Femur (tissue), 1 donor: Measurements from ENCODE around the gene EP400.
"Not testable (repeated sequence)": the region's sequence is repeated elsewhere in the genome, so short reads cannot be mapped to it uniquely, and the experiment has no call there.

ENCODE experiments used
- DNase-seq: peaks from one replicate; pipeline ENCODE4 v3.0.0-alpha.2; 2017

The EP400 gene

DNA sequence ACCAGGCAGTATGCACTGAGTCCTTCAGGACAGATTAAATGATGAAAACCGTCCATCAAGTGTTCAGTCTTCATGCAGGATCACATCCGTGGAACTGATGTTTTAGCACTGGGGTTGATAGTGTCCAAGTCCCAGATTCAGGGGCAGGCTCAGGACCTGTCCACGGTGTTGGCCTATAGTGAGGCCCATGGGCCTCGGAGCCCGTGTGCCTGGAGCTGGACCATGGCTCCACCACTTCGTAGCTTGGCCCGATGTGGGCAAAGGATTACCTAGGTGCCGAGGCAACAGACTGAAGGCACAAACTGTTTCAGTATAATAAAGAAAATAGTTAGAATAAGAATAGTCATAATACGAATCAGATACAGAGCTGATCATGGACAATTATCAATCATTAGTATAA, 152.6 kb downstream of the EP400 start:
- no peak for DNase-seq

DNA sequence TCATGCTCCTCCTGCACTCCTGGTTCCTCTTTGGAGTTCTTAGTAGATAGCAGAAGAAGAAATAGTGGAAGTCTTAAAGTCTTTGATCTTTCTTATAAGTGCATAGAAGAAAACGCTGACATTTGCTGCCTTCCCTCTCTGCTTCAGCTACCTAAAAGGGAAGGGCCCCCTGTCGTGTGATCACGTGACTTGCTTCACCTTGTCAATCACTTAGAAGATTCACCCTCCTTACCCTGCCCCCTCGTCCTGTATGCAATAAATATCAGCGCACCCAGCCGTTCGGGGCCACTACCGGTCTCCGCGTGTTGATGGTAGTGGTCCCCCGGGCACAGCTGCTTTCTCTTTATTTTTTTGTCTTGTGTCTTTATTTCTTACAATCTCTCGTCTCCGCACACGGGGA, 153.3 kb downstream of the EP400 start:
- not testable (repeated sequence) for DNase-seq

DNA sequence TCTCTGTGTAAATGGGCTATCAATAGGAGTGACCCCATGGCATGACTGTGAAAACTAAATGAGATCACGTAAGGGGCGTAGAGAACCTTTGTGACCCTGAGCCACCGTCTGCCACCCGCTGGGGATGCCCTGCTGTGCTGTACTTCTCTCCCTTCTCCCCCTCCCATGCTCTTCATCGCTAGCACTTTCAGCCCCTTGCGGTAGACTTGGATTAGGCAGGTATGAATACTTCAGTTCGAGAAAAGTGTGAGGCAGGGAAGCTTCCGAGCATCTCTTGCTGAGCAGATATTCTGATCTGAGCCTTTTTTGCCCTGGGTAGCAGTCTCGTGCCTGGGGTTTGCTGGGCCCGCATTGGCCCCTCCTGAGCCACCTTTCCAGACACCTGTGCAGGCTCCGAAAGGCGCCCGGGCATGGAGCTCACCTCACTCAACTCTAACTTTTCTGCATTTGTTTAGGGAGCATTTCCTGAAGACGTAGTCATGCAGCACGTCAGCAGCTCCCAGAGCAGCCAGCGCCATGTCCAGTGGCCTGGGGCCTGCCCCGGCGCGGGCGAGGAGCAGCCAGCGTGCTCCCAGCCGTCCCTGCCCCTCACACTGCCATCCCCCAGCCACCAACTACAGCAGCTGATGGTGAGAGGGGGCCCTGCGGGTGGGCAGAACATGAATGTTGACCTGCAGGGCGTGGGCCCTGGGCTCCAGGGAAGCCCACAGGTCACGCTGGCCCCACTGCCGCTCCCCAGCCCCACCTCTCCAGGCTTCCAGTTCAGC, 154.0 kb downstream of the EP400 start:
- DNase-seq, result no peak

DNA sequence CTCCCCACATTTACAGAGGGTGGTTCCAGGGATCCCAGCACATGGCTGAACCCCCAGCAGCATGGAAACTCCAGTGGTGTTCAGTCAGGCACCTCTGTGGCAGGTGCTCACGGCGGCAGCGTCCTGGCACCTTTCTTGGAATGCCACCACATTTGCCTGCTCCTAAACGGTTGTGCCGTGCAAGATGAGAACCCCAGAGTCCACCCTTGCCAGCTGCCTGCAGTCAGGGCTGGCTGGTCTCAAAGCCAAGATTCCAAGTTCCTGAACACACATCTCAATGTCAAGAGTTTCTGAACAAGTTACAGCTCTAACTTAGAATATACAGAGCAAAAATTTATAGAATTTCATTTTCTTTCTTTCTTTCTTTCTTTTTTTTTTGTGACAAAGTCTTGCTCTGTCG, 155.7 kb downstream of the EP400 start:
- DNase-seq, result no peak

DNA sequence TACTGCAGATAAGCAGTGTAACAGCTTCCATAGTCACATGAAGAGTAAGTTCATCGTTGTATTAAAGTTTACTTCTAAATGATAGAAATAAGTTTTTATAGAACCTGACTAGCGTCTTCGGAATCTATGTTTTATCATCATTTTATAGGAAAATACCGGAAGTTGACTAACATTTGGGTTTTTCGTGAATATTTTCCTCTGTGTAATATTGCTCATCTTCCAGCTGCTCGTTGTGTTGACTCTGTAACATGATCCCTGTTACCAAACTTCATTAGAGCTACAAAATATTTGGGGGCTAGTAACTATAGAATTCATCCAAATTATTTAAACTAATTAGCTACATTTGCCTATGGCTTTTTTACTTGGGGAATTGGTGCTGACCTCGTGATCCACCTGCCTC, 157.2 kb downstream of the EP400 start:
- no peak for DNase-seq

DNA sequence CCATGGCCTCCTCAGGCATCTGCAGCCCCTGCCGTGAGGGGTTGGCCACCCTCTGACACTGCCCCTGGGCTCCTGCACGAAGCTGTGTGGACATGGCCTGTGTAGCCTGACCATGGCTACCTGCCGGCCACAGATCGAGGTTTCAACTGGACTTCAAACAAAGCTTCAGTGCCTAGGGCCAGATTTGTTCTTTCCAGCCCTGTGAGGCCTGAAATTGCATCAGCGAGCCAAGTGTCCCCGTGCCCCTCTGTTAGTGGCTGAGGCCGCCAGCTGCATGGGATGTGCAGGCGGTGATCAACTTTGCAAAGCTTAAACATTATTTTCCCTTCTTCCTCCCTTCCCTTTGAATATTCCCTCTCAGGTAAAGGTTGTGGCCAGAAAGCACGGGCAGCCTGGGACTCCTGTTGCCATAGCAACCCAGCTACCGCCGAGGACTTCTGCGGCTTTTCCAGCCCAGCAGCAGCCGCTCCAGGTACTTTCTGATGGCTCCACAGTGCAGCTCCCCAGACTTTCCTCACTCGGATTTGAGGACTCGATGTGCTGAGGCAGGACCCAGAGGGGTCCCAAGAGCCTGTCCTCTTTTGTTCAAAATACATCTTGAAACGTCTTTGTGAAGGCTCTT, 158.6 kb downstream of the EP400 start:
- DNase-seq, result no peak

DNA sequence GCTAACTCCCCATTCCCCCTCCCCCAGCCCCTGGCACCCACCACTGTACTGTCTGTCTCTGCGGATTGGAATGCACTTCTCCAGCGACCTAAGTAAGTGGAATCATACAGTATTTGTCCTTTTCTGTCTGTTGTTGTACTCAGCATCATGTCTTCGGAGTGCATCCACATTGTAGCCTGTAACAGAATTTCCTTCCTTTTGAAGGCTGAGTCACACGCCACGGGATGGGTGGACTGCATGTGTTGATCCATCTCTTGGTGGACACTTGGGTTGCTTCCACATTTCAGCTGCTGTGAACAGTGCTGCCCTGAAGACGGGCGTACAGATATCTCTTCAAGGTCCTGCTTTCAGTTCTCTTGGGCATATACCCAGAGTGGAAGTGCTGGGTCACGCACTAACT, 160.0 kb downstream of the EP400 start:
- DNase-seq, result no peak

DNA sequence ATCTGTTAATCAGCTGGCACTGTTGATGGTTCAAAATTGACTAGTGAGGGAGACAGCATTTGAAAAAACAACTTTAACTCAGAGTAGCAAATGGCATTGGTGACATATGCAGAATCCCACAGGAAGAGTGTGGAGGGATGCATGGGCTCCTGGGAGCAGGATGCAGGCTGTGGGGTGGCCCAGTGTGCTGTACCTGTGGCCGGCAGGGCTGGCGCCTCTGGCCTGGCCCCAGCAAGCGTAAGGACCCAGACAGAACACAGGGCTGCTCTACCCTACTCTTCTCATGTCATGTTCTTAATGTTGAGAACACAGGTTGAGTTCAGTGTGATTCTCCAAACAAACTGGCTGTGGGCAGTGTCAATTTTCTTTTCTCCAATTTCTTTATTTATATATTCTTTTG, 160.9 kb downstream of the EP400 start:
- no peak for DNase-seq

DNA sequence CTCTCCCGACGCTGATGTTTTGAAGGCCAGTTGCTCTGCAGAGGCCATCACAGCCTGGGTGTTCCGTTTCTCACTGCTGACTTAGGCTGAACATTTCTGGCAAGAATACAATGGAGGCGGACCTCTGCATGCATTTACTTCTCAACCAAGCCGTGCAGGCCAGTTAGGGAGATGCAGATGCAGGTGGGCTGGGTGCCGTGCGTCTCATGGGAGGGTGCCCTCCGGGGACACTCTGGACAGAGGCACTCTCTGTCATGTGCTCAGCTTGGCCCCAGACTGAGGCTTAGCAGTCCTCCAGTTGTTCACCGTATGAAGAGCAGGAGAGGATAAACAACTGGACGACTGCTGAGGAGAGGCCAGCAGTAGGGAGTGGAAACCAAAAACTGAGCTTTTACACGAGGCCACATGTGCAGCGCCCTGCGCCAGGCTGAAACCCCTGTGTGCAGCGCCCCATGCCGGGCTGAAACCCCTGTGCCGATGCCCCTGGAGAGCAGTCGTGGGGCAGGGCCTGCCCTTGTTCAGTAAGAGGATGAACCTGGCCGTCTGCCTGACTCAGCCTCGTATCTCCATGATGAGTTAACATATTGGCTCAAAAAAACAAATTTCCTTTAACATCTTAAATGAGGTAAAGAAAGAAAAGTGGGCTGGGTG, 162.0 kb downstream of the EP400 start:
- no peak for DNase-seq

DNA sequence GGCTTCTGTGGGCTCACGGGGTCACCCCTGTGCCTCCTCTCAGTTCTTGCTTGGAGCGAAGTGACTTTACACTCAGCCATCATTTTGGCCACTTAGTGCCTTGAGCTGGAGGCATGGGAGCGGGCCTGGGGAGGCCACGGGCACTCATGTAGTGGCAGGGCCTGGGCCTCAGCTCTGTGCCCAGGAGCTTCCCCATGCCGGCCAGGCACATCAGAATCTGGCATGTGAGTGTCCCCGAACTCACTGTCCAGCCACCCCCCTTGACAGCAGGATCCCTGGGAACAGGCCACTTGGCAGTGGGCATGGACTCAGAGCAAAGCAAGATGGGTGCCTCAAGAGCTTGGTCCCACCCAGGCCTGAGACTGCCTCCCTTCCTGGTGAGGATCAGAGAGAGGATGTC, 164.9 kb downstream of the EP400 start:
- DNase-seq, result no peak

DNA sequence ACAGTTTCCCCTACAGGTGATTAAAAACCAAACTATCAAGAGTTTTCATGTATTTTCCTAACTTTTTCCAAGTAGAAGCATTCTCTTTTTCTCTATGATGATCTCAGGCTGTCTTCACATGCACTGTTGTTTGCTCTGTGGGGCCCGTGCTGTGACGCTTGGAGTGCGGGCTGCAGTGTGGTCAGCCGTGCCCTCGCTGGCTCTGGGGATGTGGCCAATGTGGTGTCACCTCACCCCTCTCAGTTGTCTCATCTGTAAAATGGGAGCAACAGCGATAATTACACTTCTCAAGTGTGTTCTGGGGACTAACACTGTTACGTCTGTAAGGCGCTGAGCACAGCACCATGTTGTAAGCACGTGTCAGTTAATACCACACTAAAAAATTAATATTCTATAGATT, 165.8 kb downstream of the EP400 start:
- no peak for DNase-seq

DNA sequence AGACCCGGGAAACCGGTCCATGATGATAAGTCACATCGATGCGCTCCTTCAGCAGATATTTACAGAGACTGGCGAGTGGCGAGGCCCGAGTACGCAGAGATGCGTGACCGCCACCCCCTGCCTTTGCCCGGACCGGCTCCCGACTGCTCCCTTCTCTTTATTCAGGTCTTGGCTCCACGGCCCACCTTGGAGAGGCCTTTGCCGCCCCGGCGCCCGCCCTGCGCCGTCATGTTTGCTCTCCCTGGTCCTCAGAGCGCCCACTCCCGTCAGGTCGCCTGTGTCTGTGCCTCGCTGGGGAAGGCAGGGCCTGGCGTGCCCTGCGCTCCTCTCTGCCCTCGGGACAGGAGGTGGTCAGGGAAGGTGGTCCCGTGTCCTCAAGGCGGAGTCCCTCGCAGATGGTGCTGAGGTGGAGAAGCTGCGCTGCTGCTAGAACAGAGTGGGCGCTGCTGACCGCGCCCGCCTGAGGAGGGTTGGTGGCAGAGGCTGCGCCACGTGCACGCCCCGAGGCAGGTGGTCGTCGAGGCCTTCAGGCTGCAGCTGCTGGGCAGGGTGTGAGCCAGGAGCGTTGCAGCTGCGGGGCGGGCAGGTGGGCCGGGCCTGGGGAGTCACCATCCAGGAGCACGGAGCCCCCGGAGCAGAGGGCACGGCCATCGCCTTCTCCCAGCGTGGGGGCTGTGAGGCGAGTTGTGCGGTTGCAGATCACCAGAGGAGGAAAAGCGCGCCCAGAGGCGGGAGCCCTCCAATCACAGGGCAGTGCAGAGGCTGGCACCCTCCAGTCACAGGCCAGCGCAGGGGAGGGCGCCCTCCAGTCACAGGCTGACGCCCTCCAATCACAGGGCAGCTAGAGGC, 167.2 kb downstream of the EP400 start:
- no peak for DNase-seq

DNA sequence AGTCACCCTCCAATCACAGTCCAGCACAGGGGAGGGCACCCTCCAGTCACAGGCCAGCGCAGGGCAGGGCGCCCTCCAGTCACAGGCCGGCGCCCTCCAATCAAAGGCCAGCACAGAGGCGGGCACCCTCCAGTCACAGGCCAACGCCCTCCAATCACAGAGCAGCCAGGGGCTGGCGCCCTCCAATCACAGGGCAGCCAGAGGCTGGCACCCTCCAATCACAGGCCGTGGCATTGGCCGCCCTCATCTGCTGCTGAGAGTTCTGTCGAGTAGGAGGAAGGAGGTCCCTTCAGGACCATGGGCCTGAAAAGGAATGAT, 167.8 kb downstream of the EP400 start:
- DNase-seq, result no peak

DNA sequence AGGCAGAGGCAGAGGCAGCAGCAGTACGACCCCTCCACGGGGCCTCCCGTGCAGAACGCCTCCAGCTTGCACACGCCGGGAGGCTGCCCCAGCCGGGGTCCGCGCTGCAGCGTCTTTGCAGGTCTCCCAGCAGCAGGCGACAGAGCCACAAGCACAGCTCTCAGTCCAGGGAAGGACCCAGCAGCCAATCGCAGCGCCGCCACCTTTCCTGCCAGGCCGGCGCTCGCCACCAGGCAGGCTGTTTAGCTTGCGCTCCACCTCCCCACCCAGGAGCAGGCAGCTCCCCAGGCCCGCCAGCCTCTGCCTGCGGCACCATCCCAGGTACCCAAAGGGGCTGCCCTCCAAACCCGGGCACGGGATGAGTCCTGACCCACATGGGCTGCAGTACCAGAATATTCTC, 169.1 kb downstream of the EP400 start:
- DNase-seq, result no peak

DNA sequence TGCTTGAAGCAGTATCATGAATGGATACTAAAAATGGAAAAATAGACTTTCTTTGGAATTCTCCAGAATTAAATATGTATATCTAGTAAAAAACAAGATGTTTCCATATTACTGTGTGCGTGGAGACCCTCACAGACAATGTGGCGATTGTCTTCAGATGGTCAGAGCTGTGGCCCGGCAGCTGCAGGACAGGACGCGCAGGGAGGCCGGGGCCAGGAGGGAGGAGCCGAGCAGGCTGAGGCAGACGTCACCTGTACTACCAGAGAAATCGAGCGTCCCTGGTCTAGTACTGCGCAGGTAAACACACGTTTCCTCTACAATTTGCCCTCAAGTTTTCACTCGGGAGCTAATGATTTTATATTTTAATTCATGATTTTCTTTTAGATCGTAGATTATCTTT, 171.5 kb downstream of the EP400 start:
- DNase-seq, result no peak

DNA sequence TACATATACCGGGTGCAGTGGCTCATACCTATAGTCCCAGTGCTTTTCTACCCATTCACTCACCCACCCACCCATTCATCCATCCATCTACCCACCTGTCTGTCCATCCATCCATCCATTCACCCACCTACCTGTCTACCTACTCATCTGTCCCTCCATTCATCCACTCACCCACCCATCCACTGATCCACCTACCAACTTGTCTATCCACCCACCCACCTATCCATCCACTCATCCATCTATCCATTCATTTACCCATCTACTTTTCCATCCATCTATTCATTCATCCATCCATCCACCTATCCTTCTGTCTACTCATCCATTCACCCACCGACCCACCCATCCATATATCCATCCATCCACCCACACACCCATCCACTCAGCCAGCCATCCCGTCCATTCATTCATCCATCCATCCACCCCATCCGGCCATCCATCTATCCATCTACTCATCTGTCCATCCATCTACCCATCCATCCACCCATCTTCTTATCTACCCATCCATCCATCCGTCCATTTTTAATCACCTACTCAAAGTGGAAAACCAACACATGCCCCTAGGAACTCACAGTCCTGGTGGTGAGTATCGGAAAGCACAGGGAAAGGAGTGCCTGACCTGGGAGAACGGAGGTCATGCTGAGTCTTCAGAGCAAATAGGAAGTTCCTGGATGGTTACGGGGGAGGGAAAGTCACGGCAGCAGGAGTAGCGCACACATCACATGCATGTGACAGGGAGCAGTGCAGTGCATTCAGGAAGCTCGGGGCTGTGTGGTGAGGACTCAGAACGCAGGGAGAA, 174.4 kb downstream of the EP400 start:
- no peak for DNase-seq

DNA sequence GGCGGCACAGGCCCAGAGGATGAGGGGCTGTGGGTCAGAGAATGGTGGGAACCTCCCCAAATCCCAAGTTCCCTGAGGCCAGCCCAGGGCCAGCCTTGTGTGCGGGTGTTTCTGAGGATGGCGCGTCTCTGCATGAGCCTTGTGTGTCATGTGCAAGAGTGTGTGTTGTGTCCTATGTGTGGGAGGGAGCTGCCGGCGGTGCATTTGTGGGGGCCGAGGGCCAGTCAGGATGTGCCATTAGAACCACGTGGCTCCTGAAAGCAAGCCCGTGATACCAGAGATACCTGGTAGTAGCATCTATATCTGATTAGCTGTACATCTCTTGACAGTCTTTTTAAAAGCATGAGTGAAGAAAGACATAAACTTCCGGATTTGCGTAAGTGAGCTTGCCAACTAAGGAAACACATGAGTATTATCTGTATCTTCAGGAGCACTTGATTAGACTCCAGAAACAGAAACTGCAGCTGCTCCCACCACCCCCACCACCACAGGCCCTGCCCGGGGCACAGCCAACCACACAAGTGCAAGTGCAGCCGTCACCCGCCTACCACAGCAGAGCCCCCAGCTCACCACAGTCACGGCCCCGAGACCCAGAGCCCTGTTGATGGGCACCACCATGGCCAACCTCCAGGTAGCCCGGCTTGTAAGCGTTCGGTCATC, 175.2 kb downstream of the EP400 start:
- no peak for DNase-seq

DNA sequence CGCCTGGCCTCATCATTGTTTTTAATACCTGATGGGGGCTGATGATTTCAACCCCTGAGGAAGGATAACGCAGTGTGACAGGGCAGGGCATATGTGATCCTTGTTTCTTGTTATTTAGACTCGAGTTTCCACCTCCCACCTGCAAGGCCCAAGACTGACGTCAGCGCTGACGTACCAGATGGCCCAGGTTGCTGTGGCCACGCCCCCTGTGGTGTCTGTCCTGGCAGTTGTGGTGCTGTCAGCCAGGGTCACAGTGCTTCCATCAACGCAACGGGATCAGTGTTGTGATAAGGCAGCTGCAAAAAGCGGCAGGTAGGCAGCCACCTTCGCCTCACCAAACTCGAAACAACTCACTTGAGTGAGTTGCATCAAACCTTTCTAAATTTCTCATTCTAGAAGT, 176.0 kb downstream of the EP400 start:
- DNase-seq, result no peak

DNA sequence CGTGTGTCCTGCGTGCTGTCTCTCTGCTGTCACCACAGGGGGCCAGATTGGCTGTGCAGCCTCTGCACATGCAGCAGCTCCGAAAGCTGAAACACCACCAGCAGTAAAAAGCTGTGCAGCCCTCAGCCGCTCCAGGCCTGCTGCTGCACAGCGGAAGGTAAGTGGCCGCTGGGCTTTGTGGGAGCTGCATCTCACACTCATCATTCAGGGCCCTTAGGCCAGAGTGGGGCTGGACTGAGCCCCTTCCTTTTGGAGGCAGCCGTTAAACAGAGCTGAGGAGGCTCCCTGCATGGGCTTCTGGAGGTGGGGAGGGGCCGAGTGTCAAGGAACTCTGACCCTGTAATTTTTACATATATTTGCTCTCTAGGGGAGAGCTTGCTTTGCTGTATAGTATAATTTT, 177.3 kb downstream of the EP400 start:
- DNase-seq, result no peak

DNA sequence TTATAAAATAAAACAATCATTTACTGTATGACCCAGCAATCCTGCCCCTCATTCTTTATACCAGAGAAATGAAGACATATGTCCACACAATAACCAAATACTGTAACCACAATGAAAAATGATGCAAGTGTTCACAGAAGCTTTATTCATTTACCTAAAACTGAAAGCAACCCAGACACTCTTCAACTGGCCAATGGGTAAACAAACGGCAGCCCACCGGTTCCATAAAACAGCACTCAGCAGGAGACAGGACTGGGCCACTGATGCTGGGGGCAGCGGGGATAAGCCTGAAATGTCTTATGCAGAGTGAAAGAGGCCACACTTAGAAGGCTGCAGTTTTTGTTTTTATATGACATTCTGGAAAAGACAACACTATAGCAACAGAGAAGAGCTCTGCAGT, 179.3 kb downstream of the EP400 start:
- no peak for DNase-seq

DNA sequence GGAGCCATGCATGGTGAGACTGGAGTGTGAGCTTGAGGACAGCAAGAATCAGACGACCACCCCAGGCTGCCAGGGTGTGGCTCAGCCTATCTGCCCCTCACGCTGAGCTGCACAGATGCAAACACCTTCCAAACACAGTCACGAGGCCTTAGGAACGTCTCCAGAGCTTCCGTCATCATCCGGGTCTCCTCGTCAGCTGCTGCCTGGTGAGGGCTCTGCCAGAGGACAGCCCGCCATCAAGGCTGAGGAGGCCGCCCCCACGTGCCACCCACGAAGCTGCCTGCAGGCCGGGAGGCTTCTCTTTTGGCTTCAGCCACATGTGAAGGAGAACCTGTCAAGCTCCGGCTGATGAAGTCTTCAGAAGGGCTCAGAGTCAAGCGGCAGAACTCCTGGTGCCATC, 180.9 kb downstream of the EP400 start:
- DNase-seq, result no peak
